HG02610 (cell line): ENCODE results near the gene TANGO2.

Experiments used
- ATAC-seq: cut with Tn5 transposase; IDR thresholded peaks from one replicate; pipeline ENCODE4 v1.9.1; 2021; ENCODE audit warnings: mild to moderate bottlenecking, moderate library complexity; ENCODE audit not compliant: unreplicated experiment

Gene TANGO2

DNA sequence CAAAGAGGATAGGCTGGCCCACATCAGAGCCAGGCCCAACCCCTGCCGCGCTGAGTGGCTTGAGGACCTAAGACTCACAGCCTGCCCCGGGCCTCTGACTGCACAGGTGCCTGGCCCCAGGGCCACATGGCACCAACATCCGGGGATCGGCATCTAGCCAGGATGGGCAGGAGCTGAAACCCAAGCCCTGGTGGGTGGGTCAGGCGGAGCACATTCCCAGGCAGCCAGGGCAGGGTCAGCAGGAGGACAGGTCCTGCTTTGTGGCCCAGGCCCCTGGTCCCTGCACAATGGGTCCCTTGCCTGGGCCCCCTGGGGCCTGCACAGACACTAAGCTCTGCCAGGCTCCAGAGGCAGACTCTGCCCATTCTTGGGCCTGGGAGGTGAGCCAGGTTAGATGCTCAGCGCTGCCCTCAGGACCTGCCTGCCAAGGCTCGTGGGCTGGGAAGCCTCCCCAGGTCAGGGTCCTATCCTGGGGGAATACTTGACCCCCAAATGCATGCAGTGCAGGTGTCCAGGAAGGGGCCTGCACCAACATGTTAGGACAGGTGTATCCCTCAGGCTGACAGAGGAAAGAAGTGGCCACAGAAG, 37.8 kb upstream of the TANGO2 start:
- ATAC-seq: no peak

DNA sequence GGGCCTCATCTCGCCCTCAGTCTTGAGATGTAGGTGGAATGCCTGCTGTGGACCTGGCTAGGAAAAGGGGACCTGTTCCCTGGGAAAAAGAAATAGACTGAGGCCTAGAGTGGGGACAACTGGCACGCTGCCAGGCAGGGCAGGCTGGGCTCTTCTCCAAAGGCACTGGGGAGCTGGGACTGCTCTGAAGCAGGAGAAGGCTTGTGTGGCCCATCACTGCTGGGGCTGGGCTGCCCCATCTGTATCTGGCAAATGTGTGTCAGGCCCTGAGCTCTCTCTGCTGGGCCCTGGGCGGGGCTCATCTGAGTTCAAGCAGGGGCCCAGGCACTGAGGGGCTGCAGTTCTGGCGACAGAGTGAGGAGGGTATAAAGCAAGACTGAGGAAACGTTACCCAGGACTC, 37.2 kb upstream of the TANGO2 start:
- no peak for ATAC-seq

DNA sequence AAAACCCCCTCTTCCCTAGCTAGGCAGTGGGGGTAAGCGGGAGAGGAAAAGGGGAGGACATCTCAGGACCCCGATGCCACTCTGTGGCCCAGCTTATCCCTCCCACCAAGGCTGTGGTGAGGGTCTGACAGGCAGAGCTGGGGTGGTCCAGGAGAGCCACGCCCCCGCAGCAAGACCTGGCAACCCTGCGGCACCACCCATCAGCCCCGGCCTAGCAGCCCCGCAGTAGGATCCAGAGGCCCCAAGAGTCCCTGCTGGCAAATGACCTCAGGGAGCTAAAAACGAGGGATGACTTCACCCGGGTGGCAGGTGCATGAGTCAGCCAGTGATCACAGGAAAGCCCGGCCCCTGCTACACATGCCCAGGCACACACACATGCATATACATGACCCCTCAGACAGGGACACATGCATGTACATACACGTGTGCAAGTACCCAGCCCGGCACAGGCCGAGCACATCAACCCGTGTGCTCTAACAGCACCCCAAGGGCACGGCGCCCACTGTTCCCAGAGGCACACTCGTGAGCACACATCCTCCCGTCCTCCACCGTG, 36.6 kb upstream of the TANGO2 start:
- no peak for ATAC-seq

- no peak for ATAC-seq
Measured at GRCh38 chr22:19984851-19985811, 35.8 kb upstream of the TANGO2 start.

GRCh38 chr22:19986011-19986409, 34.9 kb upstream of the TANGO2 start:
- no peak for ATAC-seq

DNA sequence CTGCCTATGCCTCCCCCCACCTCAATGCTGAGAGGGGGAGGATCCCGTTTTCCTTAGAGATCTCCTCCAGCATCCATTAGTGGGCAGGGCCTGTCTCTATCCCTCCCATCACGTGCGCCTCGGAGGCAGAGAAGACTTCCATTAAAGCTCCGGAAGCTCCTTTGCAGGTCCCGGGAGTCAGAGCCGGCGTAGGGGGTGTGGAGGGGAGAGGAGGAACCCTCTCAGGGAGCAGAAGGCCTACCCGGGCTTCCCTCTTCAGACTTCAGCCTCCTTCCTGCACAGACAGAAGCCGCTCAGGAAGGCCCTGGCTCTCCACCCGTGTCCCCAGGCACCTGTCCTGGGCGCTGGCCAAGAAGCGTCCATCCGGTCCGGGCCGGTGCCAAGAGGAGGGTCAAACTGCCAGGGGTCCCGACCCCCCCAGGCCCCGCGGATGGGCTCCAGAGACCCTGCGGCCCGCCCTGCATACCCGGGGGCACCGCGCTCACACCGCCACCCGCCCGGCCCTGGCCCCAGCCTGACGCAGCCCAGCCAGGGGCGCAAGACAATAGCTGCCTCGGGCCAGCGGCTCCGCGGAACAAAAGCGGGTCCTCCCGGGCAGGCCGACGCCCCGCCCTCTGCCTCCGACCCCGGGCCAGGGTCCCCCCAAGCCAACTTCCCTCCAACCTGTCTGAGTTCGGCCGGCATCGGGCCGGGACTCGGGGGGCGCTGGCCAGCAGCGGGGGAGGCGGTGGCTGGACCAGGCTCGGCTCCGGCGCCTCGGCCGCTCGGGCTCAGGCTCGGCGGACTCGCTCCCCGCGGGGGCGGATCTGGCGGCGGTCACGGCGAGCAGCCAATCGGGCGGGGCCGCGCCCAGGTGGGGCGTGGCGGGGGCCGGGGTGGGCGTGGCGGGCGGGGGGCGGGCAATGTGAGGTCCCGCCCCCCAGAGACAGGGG, 34.2 kb upstream of the TANGO2 start:
- no peak for ATAC-seq

- ATAC-seq: no peak
Measured at GRCh38 chr22:19987394-19988306, 33.3 kb upstream of the TANGO2 start.

DNA sequence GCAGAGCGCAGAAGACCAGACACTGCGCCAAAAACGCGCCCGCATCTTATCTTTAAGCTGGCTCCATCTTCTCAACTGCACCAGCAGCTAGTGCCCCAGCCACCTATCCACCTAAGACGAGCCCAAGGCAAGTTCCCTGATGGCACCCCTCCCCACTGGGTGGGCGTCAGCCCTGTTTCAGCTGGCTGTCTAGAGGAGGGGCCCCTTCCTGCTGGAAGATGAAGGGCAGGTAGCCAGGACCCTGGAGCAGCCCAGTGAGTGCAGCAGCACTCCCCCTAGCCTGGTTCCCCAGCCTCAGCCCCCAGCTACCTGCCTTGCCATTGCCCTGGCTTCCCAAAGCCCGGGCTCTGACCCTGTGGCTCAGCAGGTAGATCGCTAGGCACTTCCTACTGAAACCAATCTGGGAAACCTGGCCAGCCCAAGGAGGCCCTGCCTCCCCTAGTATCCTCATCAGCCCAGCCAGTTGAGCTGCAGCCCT, 32.5 kb upstream of the TANGO2 start:
- ATAC-seq: no peak

DNA sequence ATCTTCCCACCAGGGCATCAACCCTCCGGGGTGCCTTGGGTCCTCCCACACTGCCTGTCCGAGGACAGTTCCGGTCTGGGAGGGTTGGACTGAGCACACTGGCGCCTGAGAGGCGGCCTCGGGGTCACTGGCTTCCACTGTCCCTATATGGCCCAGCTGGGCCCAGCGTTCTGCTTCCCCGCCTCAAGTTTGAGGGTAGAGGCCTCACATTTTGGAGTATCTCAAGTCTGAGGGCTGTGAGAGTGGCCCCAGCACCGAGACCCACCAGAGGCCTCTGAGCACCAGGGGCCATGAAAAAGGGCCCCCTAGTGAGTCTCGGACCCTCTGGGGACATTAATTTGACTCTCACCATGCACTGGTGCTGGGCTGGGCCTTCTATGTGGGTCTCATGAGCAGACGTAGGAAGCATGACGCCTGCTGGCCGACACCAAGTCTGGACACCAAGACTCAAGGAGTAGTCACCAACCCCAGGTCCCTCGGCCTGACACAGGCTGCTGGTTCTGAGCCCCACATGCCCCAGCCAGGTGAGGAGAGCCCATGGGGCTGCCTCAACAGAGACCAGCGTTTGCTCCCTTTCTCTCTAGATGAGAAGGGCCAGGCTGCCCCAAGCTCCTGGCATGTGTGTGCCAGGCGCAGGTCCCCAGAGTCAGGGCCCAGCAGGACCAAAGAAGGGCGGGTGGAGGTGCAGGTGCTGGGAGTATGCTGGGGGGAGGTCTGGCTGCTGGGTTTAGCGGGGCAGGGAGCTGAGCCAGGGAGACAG, 31.8 kb upstream of the TANGO2 start:
- no peak for ATAC-seq

DNA sequence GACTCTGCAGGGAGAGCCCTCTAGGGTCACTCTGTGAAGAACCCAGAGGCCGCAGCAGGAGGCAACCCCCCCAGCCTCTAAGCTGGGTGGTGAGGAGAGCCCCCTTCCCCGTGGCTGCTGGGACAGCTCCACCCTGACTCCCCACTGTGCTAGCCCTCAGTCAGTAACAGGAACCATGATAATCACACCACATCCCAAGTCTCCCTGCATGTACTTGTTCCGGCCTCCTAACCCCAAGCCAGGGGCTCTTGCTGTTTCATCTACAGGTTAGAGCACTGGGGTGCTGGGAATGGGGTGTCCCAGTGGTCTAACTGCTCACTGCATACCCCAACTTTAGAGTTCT, 31.2 kb upstream of the TANGO2 start:
- ATAC-seq: no peak

GRCh38 chr22:19990188-19990587, 30.7 kb upstream of the TANGO2 start:
- no peak for ATAC-seq

GRCh38 chr22:19990609-19991394, 30.1 kb upstream of the TANGO2 start:
- no peak for ATAC-seq

- no peak for ATAC-seq
Measured at GRCh38 chr22:19991395-19991644, 29.6 kb upstream of the TANGO2 start.

- ATAC-seq: no peak
Measured at GRCh38 chr22:19991645-19992451, 29.1 kb upstream of the TANGO2 start.

- ATAC-seq: no peak
Measured at GRCh38 chr22:19992481-19992911, 28.4 kb upstream of the TANGO2 start.

GRCh38 chr22:19992921-19993355, 28.0 kb upstream of the TANGO2 start:
- ATAC-seq: no peak

DNA sequence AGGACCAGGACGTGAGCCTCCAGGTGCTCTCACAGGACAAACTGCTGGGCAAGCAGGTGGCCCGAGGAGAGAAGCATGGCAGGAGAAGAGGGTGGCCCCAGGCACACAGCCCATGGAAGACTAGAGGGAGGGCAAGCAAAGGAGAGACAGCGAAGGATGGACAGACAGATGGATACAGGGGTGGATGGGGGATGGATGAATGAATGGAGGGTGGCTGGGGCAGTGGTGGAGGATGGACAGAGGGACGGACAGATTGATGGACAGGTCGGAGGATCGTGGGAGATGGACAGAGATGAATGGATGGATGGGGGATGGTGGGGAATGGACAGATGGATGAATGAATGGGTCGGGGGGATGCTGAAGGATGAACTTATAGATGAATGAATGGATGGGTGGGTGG, 27.0 kb upstream of the TANGO2 start:
- no peak for ATAC-seq
